ENCODE measurements around the gene KCNN3.

KCNN3 gene

DNA sequence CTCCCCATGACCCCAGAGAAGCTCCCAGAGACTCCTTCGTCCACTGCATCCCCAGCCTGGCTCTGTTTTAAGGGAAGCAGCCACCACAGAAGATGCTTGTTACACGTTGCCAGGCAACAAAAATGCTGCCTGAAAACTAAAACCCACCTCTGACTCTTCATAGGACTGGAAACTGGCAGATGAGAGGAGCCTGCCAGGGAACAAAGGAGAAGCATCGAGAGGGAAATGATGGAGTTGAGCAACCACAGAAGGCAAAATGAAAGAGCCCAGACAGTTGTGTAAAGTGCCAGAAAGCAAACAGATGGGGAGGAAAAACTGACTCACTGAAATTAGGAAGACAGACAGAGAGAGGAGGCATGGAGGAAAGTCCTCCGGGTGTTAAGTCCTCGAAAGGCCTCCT lies 118.4 kb downstream of the KCNN3 start:
- no peak overlapping the region for H3K27ac ChIP-seq
- TF ChIP-seq, protein P1, sequence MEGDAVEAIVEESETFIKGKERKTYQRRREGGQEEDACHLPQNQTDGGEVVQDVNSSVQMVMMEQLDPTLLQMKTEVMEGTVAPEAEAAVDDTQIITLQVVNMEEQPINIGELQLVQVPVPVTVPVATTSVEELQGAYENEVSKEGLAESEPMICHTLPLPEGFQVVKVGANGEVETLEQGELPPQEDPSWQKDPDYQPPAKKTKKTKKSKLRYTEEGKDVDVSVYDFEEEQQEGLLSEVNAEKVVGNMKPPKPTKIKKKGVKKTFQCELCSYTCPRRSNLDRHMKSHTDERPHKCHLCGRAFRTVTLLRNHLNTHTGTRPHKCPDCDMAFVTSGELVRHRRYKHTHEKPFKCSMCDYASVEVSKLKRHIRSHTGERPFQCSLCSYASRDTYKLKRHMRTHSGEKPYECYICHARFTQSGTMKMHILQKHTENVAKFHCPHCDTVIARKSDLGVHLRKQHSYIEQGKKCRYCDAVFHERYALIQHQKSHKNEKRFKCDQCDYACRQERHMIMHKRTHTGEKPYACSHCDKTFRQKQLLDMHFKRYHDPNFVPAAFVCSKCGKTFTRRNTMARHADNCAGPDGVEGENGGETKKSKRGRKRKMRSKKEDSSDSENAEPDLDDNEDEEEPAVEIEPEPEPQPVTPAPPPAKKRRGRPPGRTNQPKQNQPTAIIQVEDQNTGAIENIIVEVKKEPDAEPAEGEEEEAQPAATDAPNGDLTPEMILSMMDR (IDR thresholded peaks at IDR 0.05): no peak
- no peak for TF ChIP-seq ZFX (IDR thresholded peaks at IDR 0.05; ENCODE audit: borderline replicate concordance)

DNA sequence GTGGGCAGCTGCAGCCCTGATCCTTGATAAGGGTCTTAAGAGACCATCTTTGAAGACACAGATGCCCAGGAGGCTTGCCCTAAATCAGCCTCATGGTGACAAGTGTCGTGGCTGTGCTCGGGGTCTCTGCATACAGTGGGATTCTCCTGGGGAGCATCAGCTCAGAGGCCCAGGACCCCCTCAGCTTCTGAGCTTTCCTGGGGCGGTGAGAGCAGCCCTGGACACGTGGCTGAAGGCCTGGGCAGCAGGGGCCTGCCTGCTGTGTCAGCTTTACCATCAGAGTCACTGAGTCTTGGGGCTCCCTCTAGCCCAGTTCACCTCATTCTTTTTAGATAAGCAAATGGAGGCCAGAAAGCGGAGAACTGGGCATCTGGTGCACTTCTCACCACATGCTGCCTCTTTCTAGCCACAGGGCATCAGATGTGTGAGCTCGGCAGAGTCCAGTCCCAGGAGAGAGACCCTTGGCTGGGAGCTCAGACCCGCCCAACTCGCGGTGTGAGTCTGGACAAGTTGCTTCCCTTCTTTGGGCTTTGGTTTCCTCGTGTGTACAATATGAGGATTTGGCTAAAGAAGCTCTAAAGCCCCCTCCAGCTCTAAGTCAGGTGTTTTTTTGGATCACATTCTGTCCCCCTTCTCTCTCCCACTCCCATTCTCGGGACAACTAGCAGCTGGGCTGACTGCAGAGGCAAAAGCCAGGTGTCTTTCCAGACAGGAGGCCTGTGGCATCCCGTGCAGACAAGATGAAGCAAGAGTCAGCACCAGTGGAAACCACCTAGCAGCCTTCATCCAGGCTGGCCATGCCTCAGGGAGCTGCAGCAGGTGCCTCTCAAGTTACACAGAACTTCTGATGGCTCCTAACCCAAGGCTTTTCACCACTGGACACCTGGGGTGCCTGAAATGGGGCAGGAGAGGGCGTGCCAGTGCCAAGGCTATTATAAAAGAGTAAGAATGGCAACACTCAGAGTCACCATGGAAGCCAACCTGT lies 119.1 kb downstream of the KCNN3 start:
- H3K27ac ChIP-seq: no peak overlapping the region
- TF ChIP-seq, protein P1 (IDR thresholded peaks at IDR 0.05): no peak
- TF ChIP-seq ZFX (IDR thresholded peaks at IDR 0.05; ENCODE audit: borderline replicate concordance): no peak

DNA sequence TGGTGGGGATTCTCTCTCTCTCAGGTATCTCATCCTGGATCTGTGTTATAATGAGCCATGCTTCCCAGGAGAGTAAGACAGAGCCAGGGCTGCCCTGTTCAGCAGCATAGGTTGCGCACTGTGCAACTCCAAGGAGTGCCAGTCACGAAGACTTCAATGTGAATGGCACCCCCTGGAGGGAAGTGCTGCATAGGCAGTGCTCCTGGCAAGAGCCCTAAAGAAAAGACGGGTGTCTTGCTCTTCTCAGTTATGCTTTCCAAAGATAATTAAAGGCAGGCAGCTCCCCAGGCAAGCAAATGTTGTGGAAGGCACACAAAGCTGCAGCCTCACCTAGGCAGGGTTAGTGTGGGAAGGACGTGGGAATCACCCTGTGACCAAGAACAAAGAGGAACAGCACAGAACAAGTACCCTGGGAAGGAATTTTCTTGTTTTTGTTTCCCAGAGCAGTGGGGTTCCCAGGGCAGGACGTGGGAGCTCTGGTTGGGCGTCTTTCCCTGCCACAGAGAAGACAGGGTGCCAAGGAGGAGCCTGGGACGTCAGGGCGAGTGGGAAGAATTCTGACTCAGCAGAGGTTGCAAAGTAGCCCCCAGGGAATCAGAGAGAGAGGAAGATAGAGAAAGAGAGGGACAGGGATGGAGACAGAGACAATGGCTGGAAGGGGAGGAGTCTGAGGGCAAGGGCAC lies 120.9 kb downstream of the KCNN3 start:
- H3K27ac ChIP-seq: no peak overlapping the region
- TF ChIP-seq, protein P1 (IDR thresholded peaks at IDR 0.05): peak; percentile 27; the same call in 1 of the 2 replicates
- no peak for TF ChIP-seq ZFX (IDR thresholded peaks at IDR 0.05; ENCODE audit: borderline replicate concordance)

DNA sequence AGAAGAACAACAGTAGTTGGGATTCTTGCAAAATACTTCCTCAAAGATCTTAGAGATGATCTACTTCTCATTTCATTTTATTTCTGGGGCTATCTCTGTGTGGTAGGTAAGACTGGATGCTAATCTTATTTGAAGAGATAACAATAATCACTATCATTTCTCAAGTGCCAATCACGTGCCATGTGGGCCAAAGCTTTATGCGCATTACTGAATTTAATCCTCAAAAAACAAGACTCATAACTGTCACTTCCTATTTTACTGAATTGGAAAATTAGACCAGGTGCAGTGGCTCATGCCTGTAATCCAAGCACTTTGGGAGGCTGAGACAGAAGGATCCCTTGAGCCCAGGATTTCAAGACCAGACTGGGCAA lies 121.7 kb downstream of the KCNN3 start:
- no peak overlapping the region for H3K27ac ChIP-seq
- TF ChIP-seq, protein P1 (IDR thresholded peaks at IDR 0.05): no peak
- TF ChIP-seq ZFX (IDR thresholded peaks at IDR 0.05; ENCODE audit: borderline replicate concordance): no peak

DNA sequence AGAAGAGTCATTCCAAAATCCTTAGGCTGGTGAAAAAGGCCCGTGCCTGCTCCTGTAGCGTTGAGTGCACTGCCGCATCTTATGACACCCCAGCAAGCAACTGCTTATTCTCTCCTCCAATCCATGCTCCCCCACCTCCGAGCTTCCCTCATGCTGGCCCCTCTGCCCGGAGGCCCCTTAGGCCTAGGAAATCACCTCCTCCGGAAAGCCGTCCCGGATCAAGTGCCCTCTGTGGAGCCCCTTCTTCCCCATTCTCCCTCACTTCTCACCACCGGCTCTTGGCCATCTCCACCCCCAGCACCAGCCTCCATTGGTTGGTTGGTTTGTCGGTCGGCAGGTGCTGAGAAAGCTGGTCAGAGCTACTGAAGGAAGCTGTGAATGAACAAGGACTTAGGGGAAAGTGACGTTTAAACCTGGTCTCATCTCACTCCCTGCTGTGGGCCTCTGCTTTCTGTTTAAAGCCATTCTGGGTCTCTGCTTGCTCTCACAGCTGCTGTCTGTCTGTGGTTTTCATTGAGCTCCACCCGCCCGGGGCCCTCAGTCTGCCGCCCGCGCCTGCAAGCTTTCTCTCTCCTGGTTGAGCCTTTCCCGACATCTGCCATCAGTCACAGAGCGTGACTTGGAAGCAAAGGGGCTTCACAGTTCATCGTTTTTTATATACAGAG lies 122.2 kb downstream of the KCNN3 start:
- H3K27ac ChIP-seq: no peak overlapping the region
- TF ChIP-seq, protein P1 (IDR thresholded peaks at IDR 0.05): no peak
- TF ChIP-seq ZFX (IDR thresholded peaks at IDR 0.05; ENCODE audit: borderline replicate concordance): no peak

DNA sequence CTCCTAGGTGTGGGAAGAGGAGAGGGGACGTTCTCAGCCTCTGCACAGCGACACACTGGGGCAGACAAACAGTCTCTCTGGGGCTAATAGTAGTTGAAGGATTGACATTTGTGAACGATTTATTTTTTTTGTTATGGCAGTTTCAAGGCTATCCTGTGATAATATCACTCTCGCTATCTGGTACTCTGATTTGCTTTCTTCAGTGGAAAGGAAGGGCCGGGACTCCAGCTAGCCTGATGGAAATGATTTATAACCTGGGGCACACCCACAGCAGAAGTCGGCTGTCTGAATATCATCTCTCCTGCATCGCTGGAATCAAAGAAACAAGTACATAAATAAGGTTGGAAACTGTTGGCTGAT lies 122.7 kb downstream of the KCNN3 start:
- H3K27ac ChIP-seq: no peak overlapping the region
- TF ChIP-seq, protein P1 (IDR thresholded peaks at IDR 0.05): no peak
- no peak for TF ChIP-seq ZFX (IDR thresholded peaks at IDR 0.05; ENCODE audit: borderline replicate concordance)
